Gastrocnemius medialis (tissue), 4 donors: ENCODE data around the gene LRTM2. TPM values are rescaled to one million over a fixed set of nuclear protein-coding genes. Genes with fewer than 3 reads are reported as not detected.

Experiments
- ATAC-seq, 2 donors: fragments of 150-250 bp; one replicate each; pipeline ENCODE4 v1.9.1; 2016
- DNase-seq, 2 donors: peaks; one replicate each; pipeline ENCODE4 v3.0.0-alpha.2; 2019
- H3K27ac ChIP-seq, 4 donors: fragments of 200-600 bp; sonication (generic); 1 replicate in 1 of 4; 2 replicates in 3 of 4; pipeline ENCODE4 v1.5.1; 2016 to 2018; ENCODE audit warnings: mild to moderate bottlenecking in 2 of 4, moderate library complexity in 1 of 4
- H3K27me3 ChIP-seq, 3 donors: fragments of 200-600 bp; sonication (generic) in 2 of 3; 1 replicate in 1 of 3; 2 replicates in 2 of 3; pipeline versions ENCODE4 v1.5.1 to v1.6.0; 2016 to 2019; ENCODE audit warnings: mild to moderate bottlenecking in 1 of 3, moderate library complexity in 1 of 3
- H3K36me3 ChIP-seq, 2 donors: fragments of 200-600 bp; sonication (generic) in 1 of 2; one replicate each; pipeline ENCODE4 v1.5.1; 2017 to 2018
- H3K4me1 ChIP-seq, 2 donors: fragments of 200-600 bp; sonication (generic) in 1 of 2; one replicate each; pipeline ENCODE4 v1.5.1; 2016 to 2017; ENCODE audit warnings: mild to moderate bottlenecking in 2 of 2
- H3K4me3 ChIP-seq, 4 donors: fragments of 200-600 bp; sonication (generic) in 3 of 4; 1 replicate in 1 of 4; 2 replicates in 3 of 4; pipeline ENCODE4 v1.5.1; 2016 to 2019; ENCODE audit warnings: mild to moderate bottlenecking in 2 of 4
- H3K9me3 ChIP-seq, 3 donors: fragments of 200-600 bp; sonication (generic) in 2 of 3; 1 replicate in 1 of 3; 2 replicates in 2 of 3; pipeline ENCODE4 v1.5.1; 2016 to 2019
- CTCF ChIP-seq, 5 experiments: fragments of 450-650 bp in 3 of 5; fragments of 200-600 bp in 2 of 5; sonication (generic) in 2 of 5; IDR thresholded peaks in 4 of 5; conservative IDR thresholded peaks in 1 of 5; 1 replicate in 4 of 5; 2 replicates in 1 of 5; pipeline ENCODE4 v1.5.1; 2016 to 2019; ENCODE audit warnings: antibody characterized with exemption in 5 of 5, mild to moderate bottlenecking in 3 of 5, moderate library complexity in 3 of 5
- POLR2A ChIP-seq, 2 donors: fragments of 450-650 bp; IDR thresholded peaks; one replicate each; pipeline ENCODE4 v1.6.1; 2017; ENCODE audit warnings: antibody characterized with exemption in 2 of 2, mild to moderate bottlenecking in 2 of 2, moderate library complexity in 2 of 2
- in situ Hi-C, 4 donors: fragments of 200-750 bp; cut with MboI; loops; one replicate each; pipeline versions ENCODE4 v1.15.0 to v1.8.0; 2017; ENCODE audit warnings: low sequenced_read_pairs in 4 of 4
- intact Hi-C: fragments of 100-400 bp; cut with DNase I; formaldehyde crosslinking; loops from one replicate; pipeline ENCODE4 v1.15.1; 2023; ENCODE audit warnings: low total_unique reads
- total RNA-seq, 4 donors: library from RNA; depleted of rRNA; stranded (reverse); fragments of >200 nt; gene quantifications; one replicate each; pipeline versions ENCODE4 v1.1.0 to v1.2.3, GENCODE V29; 2016

LRTM2 gene
- total RNA-seq, 4 donors from 2014 or later = not detected

GRCh38 chr12:1855241-1855640 lies 34.9 kb downstream of the LRTM2 start:
- Histone ChIP-seq H3K4me1 (no peaks in the 10 kb centered on the region), H3K4me3 (no peak overlapping the region), H3K27ac (no peak overlapping the region), H3K27me3 (peaks cover 0 to 3% (median 0%) of the 10 kb centered on the region in 3 donors), H3K9me3 (peaks cover 0 to 9% (median 0%) of the 10 kb centered on the region in 3 donors), H3K36me3 (no peaks in the 10 kb centered on the region)
- ATAC-seq = no peak
- intact Hi-C loops = no loop called here
- no peak for TF ChIP-seq POLR2A (IDR thresholded peaks at IDR 0.05)
- TF ChIP-seq CTCF (IDR thresholded peaks at IDR 0.05 in 4 of 5, conservative IDR thresholded peaks at IDR 0.05 in 1 of 5) = no peak
- in situ Hi-C loops = no loop called here
- DNase-seq = no peak

GRCh38 chr12:1857086-1857485 lies 36.7 kb downstream of the LRTM2 start:
- H3K4me3 ChIP-seq = no peak overlapping the region
- TF ChIP-seq POLR2A (IDR thresholded peaks at IDR 0.05) (no peak), CTCF (IDR thresholded peaks at IDR 0.05 in 4 of 5, conservative IDR thresholded peaks at IDR 0.05 in 1 of 5) (no peak)
- no peak for DNase-seq
- no peak for ATAC-seq
- H3K4me1 ChIP-seq = no peaks in the 10 kb centered on the region
- H3K36me3 ChIP-seq = no peaks in the 10 kb centered on the region
- H3K27ac ChIP-seq = no peak overlapping the region
- in situ Hi-C loops = no loop called here
- H3K9me3 ChIP-seq = peaks cover 0 to 9% (median 0%) of the 10 kb centered on the region in 3 donors
- H3K27me3 ChIP-seq = peaks cover 0 to 3% (median 0%) of the 10 kb centered on the region in 3 donors
- intact Hi-C loops = no loop called here

- TF ChIP-seq CTCF (IDR thresholded peaks at IDR 0.05 in 4 of 5, conservative IDR thresholded peaks at IDR 0.05 in 1 of 5) (no peak), POLR2A (IDR thresholded peaks at IDR 0.05) (no peak)
- DNase-seq (no peak), ATAC-seq (no peak)
- H3K27me3 ChIP-seq = peaks cover 0 to 3% (median 0%) of the 10 kb centered on the region in 3 donors
- H3K27ac ChIP-seq = no peak overlapping the region
- H3K4me3 ChIP-seq = no peak overlapping the region
- peaks cover 0 to 9% (median 0%) of the 10 kb centered on the region in 3 donors for H3K9me3 ChIP-seq
- intact Hi-C loops = no loop called here
- in situ Hi-C loops = no loop called here
- no peaks in the 10 kb centered on the region for H3K36me3 ChIP-seq
- H3K4me1 ChIP-seq = no peaks in the 10 kb centered on the region
These were observed 37.5 kb downstream of the LRTM2 start for GRCh38 chr12:1857821-1858220.

- Histone ChIP-seq H3K27ac (no peak overlapping the region), H3K4me3 (no peak overlapping the region), H3K27me3 (peaks cover 0 to 3% (median 0%) of the 10 kb centered on the region in 3 donors), H3K4me1 (no peaks in the 10 kb centered on the region), H3K36me3 (no peaks in the 10 kb centered on the region), H3K9me3 (peaks cover 0 to 9% (median 0%) of the 10 kb centered on the region in 3 donors)
- no peak for DNase-seq
- no peak for ATAC-seq
- in situ Hi-C loops = no loop called here
- intact Hi-C loops = no loop called here
- TF ChIP-seq CTCF (IDR thresholded peaks at IDR 0.05 in 4 of 5, conservative IDR thresholded peaks at IDR 0.05 in 1 of 5) = no peak
- no peak for TF ChIP-seq POLR2A (IDR thresholded peaks at IDR 0.05)
These were observed 38.1 kb downstream of the LRTM2 start for GRCh38 chr12:1858456-1858855.

GRCh38 chr12:1859643-1860042 lies 39.3 kb downstream of the LRTM2 start:
- ATAC-seq (no peak), DNase-seq (no peak)
- Histone ChIP-seq H3K27ac (no peak overlapping the region), H3K9me3 (peaks cover 0 to 9% (median 0%) of the 10 kb centered on the region in 3 donors), H3K4me3 (no peak overlapping the region), H3K36me3 (no peaks in the 10 kb centered on the region), H3K4me1 (no peaks in the 10 kb centered on the region), H3K27me3 (peaks cover 0 to 6% (median 0%) of the 10 kb centered on the region in 3 donors)
- in situ Hi-C loops = no loop called here
- intact Hi-C loops = no loop called here
- TF ChIP-seq CTCF (IDR thresholded peaks at IDR 0.05 in 4 of 5, conservative IDR thresholded peaks at IDR 0.05 in 1 of 5) = no peak
- no peak for TF ChIP-seq POLR2A (IDR thresholded peaks at IDR 0.05)
